ENCODE data around the gene PCSK5.
"Not testable (repeated sequence)": the region's sequence is repeated elsewhere in the genome, so short reads cannot be mapped to it uniquely, and the experiment has no call there.

PCSK5 gene

GRCh38 chr9:76067696-76068095 is 177.2 kb downstream of the PCSK5 start:
- no peak for FAIRE-seq
- no peak for DNase-seq (ENCODE audit: low spot score)

DNA sequence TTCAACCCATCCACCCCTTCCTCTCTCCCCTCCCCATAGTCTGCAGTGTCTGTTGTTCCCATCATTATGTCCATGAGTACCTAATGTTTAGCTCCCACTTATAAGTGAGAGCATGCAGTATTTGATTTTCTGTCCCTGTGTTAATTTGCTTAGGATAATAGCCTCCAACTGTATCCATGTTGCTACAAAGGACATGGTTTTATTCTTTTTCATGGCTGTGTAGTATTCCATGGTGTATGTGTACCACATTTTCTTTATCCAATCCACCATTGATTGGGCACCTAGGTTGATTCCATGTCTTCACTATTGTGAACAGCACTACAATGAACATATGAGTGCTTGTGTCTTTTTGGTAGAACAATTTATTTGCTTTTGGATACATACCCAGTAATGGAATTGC is 187.1 kb downstream of the PCSK5 start:
- no peak for FAIRE-seq

DNA sequence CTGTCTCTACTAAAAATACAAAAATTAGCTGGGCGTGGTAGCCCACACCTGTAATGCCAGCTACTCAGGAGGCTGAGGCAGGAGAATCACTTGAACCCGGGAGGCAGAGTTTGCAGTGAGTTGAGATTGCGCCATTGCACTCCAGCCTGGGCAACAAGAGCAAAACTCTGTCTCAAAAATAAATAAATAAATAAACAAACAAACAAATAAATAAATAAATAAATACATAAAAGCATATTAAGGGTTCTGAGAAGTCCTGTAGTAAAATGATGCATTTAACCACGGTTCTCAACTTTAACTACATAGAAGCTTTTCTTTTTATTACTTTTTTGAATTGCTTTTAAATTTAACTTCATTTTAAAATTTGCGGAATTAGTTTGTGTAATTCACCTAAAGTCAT is 190.8 kb downstream of the PCSK5 start:
- not testable (repeated sequence) for FAIRE-seq; DNase-seq (ENCODE audit: low spot score)

More for the DNA sequence above, 187.1 kb downstream of the PCSK5 start:
- DNase-seq (ENCODE audit: low spot score) = no peak

DNA sequence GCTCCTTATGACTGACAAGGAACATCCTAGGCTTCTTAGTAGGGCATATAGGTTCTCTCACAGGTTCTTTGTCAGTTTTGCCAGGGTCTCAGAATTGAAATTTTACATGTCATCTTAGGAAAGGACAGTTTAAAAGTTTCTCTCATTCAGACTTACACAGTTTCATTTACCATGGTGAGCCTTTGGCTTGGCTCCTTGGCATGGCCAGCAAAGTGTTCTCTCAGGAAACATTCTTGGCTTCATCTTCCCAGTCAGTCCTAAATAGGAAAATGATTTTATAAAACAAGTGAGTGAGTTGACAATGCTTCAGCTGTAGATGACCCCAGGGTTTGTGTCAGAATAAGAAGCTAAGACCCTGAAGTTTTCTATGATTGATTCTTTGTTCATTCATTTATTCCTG is 191.6 kb downstream of the PCSK5 start:
- no peak for DNase-seq (ENCODE audit: low spot score)
- no peak for FAIRE-seq

GRCh38 chr9:76085596-76085995 is 195.1 kb downstream of the PCSK5 start:
- DNase-seq (ENCODE audit: low spot score) (no peak), FAIRE-seq (no peak)

- no peak for DNase-seq (ENCODE audit: low spot score)
- FAIRE-seq = no peak
Measured at GRCh38 chr9:76086539-76086938, 196.1 kb downstream of the PCSK5 start.

DNA sequence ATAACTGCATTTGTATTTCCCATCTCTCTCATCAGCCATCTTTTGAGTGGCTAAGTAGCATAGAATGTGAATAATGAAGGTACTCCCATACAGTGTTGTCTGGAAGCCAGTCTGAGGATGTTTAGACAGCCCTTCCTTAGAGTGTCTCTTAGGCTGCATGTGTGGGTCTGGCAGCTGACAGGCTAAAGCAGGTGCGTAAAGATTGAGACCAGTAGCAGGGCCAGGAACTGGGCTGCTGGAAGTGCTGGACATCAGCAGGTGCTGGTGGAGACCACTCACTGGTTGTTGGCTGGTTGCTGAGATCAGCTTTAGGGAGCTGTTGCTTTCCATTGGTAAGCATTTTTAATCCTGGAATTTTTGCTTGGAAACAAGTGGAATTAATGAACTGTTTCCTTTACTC is 197.5 kb downstream of the PCSK5 start:
- DNase-seq (ENCODE audit: low spot score) (no peak), FAIRE-seq (no peak)

GRCh38 chr9:76090330-76090729 is 199.9 kb downstream of the PCSK5 start:
- FAIRE-seq (no peak), DNase-seq (ENCODE audit: low spot score) (no peak)

- FAIRE-seq (no peak), DNase-seq (ENCODE audit: low spot score) (no peak)
Measured at GRCh38 chr9:76090909-76091308, 200.4 kb downstream of the PCSK5 start.

DNA sequence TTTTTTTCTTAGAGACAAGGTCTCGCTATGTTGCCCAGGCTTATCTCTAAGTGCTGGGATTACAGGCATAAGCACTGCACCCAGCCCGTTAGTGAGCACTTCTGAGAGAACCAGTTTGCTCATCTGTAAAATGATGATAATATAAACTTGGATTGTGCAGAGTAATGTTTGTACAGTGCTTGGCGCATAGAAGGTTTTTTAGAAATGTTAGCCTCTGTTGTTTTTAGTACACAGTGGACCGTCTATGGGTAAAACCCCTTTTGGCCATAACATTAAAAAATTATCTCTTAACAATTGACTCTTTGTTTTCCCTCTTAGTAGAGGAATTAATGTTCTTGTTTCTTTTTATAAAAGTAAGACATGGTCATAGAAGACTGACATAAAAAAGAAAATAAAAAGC is 202.1 kb downstream of the PCSK5 start:
- DNase-seq (ENCODE audit: low spot score) (no peak), FAIRE-seq (no peak)

DNA sequence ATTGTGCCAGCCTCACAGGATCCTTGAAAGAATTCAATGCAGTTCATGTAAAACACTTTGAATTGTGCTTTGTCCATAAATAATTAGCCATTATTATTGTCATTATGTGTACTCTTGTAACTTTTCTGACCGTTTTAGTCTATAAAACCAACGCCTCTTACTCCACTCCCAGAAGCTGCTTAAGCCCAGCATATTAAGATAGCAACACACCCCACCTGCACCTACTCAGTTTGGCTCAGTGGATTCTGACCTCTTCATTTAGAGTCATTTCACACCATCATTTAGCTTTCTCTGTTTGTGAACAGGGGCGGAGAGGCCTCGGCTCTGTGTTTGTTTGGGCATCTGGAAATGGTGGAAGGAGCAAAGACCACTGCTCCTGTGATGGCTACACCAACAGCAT is 205.1 kb downstream of the PCSK5 start:
- DNase-seq (ENCODE audit: low spot score) (no peak), FAIRE-seq (no peak)

DNA sequence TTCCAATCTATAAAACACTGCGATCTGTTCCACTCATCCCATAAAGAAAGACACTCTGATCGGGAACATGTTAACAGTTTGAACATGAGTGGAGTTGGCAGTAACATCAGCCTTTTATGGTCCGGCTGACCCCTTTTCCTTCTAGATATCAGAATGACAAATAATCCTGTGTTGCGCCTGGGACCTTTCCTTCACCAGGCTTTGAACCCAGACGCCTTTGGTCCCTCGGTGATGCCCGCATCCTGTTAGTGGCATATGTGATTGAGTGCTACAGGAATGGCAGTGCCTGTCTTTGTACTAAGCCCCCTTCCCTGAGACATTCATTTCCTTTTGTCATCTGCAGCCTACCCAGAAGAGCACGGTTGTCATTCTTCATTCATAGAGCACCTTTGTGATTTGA is 209.0 kb downstream of the PCSK5 start:
- DNase-seq (ENCODE audit: low spot score) = no peak

DNA sequence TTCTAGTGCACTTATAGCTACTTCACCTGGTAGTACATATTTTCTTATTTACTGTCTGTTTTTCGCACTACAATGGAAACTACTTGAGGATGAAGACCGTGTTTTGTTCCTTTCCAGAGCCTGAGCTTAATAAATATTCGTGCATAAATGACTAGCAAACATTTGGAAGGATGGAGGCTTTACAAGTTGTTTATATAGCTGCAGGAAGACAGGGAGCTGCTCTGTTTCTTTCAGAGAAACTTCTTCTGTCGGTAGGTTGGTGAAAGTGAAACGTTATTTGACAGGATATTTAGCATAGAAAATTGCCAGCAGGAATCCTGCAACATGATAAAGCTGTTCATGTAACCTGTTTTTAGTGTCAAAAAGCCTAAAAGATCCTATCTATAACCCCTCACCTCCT is 210.6 kb downstream of the PCSK5 start:
- DNase-seq (ENCODE audit: low spot score) (no peak), FAIRE-seq (no peak)

More for the DNA sequence above, 209.0 kb downstream of the PCSK5 start:
- no peak for FAIRE-seq

DNA sequence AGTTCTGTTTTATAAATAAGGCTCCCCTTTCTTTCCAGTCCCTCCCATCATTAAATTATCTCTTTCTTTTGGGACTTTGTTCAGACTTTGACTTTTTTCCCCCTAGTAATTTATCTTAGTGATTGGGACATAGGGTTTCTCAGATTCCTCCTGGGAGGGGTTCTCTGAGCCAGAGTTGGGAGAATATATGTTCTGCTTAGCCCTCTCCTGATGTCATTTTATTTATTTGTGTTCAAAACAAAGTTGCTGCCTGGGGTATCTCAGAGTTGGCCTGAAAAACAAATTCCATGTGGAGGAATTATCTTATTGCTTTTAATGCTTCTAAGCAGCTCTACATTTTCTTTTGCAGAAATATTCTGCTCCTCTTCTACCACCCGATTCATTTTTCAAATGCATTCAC is 211.0 kb downstream of the PCSK5 start:
- DNase-seq (ENCODE audit: low spot score) = no peak
- FAIRE-seq = no peak

- DNase-seq (ENCODE audit: low spot score) = no peak
- no peak for FAIRE-seq
Measured at GRCh38 chr9:76101947-76102346, 211.5 kb downstream of the PCSK5 start.

DNA sequence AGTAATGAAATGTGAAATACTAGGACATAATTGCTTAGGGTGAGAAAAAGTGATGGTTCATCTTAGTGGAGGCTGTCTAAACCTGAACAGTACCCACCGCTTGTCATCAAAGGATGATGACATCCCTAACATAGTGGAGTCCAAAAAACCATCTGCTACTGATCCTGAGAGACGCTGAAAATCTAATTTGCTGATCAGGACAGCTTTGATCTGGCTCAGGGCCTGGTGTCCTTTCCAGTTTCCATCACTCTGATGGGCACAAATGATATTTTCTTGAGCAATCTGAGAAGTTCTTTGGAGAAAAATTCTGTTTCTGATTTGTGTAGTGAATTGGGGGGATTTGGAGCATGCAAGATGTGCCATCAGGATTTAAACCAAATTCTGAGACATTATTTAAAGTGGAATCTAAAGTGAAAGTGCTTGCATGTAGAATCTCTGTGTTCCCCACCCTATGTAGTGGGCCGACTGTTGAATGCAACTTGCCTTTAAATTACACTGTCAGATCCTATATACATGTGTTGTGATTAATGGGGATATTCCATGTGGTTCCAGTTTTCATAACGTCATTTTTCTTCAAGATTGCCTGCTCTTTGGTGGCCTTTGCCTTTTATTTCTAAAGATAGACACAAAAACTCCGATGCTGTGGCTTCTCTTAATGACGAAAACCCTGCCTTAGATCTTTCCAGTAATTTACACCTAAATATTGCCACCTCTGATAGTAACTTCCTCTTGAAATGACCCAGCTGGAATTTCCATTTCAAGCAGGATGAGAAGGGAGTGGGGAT is 213.2 kb downstream of the PCSK5 start:
- FAIRE-seq = no peak
- DNase-seq (ENCODE audit: low spot score) = no peak

GRCh38 chr9:76107482-76107881 is 217.0 kb downstream of the PCSK5 start:
- FAIRE-seq (no peak), DNase-seq (ENCODE audit: low spot score) (no peak)

DNA sequence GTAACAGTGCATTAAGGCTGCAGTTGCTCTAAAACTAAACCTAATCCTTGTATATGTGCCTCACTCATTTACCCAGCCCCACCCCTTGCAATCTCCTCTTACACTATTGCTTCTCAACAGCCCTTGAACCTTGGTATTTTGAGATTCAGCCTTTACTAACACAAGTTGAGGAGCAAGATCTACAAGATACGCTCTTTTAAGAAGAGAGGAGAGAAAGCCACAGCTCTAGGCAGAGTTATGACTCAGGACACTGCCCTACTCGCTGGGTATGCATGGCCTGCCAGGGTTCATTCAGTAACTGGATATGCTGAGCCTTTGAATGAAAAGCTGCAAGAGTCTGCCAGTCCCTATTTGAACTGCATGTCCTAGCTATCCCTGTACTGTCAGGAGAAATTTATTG is 219.5 kb downstream of the PCSK5 start:
- DNase-seq (ENCODE audit: low spot score) = no peak
- no peak for FAIRE-seq

- no peak for DNase-seq (ENCODE audit: low spot score)
- FAIRE-seq = no peak
Measured at GRCh38 chr9:76112151-76112550, 221.7 kb downstream of the PCSK5 start.

- no peak for FAIRE-seq
- no peak for DNase-seq (ENCODE audit: low spot score)
Measured at GRCh38 chr9:76114144-76114543, 223.7 kb downstream of the PCSK5 start.

- no peak for FAIRE-seq
- no peak for DNase-seq (ENCODE audit: low spot score)
Measured at GRCh38 chr9:76115396-76115795, 224.9 kb downstream of the PCSK5 start.

DNA sequence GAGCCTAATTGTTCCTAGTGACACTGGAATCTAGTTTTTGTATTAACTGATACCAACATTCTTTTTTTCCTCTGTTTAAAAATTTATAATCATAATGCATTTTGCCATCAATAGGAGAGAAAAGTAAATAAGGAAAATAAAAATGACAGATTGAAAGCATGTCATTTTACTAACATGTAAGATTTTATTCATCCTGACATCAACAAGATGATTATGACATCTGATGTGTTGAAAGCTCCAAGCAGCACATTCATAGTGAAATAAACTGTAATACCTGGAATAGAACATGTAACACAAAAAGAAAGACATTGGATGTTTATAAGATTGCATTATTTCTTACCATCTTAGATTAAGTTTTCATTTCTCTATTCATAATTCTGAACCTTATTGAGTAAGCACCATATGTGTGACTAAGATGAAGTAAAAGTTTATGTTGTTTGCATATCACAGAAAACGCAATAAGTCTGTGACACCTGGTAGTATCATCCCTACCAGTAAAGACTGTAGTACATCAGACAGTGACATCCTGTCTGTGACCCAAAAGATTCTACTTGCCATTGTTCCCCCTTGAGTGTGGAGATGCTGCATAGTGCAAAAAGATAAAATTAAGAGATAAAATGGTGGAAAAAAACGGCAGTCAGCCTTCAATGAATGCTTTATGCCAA is 225.6 kb downstream of the PCSK5 start:
- DNase-seq (ENCODE audit: low spot score) (no peak), FAIRE-seq (no peak)

DNA sequence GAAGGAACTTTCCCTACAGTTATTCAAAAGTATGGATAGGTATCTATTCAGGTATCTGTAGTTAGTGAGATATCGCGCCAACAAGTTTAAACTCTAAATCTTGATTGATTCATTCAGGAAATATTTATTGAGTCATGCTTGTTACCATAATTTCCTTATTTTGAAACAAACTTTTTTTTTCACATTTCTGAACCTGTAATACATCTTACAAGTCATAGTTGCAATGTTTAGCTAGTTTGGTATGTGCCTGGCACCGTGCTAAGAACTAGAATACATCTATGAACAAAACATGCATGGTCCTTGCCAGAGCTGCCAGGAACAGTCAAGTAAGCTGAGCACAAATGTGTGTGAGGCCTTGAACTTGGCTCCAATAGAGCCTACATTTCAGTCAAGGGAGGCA is 226.4 kb downstream of the PCSK5 start:
- FAIRE-seq (no peak), DNase-seq (ENCODE audit: low spot score) (no peak)

All from urothelium cell line (cell line).